GM18867 (cell line): Measurements from ENCODE around the gene MEI1.
"Not testable (repeated sequence)": the region's sequence is repeated elsewhere in the genome, so short reads cannot be mapped to it uniquely, and the experiment has no call there.

ENCODE experiments used
- ATAC-seq: cut with Tn5 transposase; IDR thresholded peaks from one replicate; pipeline ENCODE4 v1.9.1; 2021; ENCODE audit warnings: mild to moderate bottlenecking, moderate library complexity; ENCODE audit not compliant: unreplicated experiment

MEI1 gene

DNA sequence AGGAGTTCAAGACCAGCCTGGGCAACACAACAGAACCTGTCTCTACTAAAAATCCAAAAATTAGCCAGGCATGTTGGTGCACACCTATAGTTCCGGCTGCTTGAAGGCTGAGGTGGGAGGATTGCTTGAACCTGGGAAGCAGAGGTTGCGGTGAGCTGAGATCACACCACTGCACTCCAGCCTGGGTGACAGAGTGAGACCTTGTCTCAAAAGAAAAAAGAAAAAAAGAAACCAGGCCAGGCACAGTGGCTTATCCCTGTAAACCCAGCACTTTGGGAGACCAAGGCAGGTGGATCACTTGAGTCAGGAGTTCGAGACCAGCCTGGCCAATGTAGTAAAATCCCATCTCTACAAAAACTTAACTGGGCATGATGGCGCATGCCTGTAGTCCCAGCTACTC, 33.9 kb downstream of the MEI1 start:
- not testable (repeated sequence) for ATAC-seq

GRCh38 chr22:41739576-41739975, 40.3 kb downstream of the MEI1 start:
- no peak for ATAC-seq

GRCh38 chr22:41742918-41743317, 43.6 kb downstream of the MEI1 start:
- no peak for ATAC-seq

DNA sequence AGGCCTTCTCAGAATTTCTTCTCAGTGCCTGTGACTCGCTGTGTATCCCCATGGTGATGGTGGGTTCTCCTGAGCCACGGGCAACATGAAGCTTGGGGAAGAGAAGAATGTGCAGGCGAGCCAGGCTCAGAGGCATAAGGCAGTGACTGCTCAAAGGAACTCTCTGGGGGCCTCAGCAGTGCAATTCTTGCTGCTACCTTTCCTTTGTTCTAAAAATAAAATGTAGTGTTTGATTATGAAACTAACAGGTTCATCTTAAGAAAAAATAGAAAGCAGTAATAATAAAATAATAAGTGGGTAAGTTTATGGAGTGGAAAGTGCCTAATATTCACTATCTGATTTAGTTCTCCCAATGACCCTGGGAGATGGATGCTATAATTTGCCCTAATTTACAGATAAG, 46.7 kb downstream of the MEI1 start:
- no peak for ATAC-seq

DNA sequence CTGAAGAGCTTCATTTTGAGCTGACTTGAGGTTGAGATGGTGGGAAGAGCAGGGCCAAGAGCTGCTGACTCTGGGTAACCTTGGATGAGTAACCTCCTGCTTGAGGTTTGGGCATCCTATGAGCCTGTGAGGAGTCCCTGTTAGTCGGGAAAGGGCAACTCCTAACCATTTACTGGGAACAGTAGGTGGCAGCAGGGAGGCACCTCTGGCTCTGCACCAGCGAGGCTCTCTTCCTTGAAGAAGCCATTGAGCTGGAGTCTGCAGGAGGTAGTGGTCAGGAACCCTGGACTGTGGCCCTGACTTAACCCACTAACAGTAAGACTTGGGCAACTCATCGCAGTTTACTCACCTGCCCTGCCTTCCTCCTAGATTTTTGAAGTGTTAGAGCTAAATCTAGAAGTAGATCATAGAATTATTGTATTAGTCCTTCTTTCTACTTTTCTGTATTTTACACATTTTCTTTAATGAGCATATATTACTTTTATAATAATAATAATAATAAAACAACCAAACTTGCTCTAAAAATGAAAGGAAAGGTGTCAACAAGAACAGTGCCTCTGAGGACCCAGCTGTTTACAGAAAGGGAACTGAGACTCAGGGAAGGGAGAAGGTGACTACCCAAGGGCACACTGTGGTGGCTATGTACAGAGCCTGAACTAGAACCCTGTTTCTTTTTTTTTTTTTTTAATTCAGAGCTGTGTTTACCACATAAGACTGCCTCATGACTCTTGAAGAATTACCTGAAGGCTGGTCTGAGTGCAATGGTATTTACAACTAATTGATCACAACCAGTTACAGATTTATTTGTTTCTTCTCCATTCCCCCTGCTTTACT, 47.5 kb downstream of the MEI1 start:
- ATAC-seq, result peak; percentile 79

GRCh38 chr22:41752011-41752970, 53.0 kb downstream of the MEI1 start:
- peak; percentile 67 for ATAC-seq

GRCh38 chr22:41753984-41754383, 54.7 kb downstream of the MEI1 start:
- no peak for ATAC-seq

- no peak for ATAC-seq
Observed at GRCh38 chr22:41757502-41757901, 58.2 kb downstream of the MEI1 start.

DNA sequence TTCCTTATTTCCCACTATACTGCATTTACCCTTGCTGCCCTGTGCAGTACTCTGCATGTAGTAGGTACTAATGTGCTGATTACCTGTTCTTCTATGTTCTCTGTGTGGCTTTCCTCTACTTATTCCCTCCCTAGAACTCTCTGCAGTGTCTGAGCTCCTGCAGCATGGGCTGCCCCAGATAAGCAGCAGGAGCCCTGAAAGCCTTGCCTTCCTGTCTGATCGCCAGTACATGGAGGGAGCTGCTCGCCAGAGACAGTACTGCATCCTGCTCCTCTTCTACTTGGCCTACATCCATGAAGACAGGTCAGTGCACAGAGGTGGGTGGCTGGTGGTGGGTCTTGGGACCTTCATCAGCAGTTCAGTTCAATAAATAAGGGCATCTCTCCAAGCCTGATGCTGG, 58.9 kb downstream of the MEI1 start:
- ATAC-seq, result no peak

GRCh38 chr22:41762980-41763779, 63.9 kb downstream of the MEI1 start:
- ATAC-seq, result no peak

DNA sequence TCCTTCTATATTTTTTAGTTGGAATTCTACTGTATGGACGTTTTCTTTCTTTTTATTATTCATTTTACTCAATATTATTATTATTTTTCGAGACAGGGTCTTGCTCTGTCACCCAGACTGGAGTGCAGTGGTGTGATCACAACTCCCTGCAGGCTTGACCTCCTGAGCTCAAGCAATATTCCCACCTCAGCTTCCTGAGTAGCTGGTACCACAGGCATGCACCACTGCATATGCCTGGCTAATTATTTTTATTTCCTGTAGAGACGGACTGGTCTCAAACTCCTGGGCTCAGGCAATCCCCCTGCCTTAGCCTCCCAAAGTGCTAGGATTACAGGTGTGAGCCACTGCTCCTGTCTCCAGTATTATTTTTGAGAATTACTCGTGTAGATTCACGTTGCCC, 67.2 kb downstream of the MEI1 start:
- ATAC-seq, result no peak

GRCh38 chr22:41768430-41768829, 69.1 kb downstream of the MEI1 start:
- no peak for ATAC-seq

- ATAC-seq, result no peak
Observed at GRCh38 chr22:41770715-41771468, 71.6 kb downstream of the MEI1 start.

GRCh38 chr22:41772198-41772597, 72.9 kb downstream of the MEI1 start:
- ATAC-seq, result no peak

DNA sequence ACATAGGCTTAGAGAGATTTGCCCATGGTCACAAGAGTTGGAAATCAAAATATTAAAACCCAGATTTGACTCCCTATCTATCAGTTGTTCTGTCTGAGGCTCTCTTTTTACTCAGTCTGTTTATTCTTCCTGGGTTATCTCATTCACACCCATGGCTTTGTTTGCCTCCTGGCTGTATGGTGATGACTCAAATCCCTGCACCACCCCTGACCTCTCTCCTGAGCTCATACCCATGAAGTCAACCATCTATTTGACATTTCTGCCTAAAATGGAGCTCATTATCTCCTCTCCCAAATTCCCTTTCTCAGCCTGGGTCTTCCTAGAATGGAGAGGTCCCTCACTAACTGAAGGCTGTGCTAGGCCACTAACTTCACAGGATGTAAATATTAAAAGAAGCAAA, 73.3 kb downstream of the MEI1 start:
- no peak for ATAC-seq

- ATAC-seq, result no peak
Observed at GRCh38 chr22:41775338-41775737, 76.0 kb downstream of the MEI1 start.

- no peak for ATAC-seq
Observed at GRCh38 chr22:41775976-41776375, 76.7 kb downstream of the MEI1 start.

GRCh38 chr22:41776381-41776780, 77.1 kb downstream of the MEI1 start:
- no peak for ATAC-seq

- no peak for ATAC-seq
Observed at GRCh38 chr22:41777749-41778425, 78.6 kb downstream of the MEI1 start.
